Muscle of arm (tissue), 12 donors: ENCODE measurements around the gene TMEM141. TPM values are rescaled to one million over a fixed set of nuclear protein-coding genes. Genes with fewer than 3 reads are reported as not detected.
"Not testable (repeated sequence)": the region's sequence is repeated elsewhere in the genome, so short reads cannot be mapped to it uniquely, and the experiment has no call there.

Experiments
- DNase-seq: peaks from one replicate; pipeline ENCODE4 v3.0.0-alpha.2; 2013
- polyA plus RNA-seq, 12 donors: library from polyadenylated mRNA; unstranded; fragments of 120-200 nt; gene quantifications; one replicate each; pipeline ENCODE4 v1.2.1, GENCODE V29; 2013; ENCODE audit not compliant: insufficient read length in 12 of 12

Gene TMEM141
- polyA plus RNA-seq, 12 donors, result 26.7 to 128 (median 30.8) TPM; not detected in 1

DNA sequence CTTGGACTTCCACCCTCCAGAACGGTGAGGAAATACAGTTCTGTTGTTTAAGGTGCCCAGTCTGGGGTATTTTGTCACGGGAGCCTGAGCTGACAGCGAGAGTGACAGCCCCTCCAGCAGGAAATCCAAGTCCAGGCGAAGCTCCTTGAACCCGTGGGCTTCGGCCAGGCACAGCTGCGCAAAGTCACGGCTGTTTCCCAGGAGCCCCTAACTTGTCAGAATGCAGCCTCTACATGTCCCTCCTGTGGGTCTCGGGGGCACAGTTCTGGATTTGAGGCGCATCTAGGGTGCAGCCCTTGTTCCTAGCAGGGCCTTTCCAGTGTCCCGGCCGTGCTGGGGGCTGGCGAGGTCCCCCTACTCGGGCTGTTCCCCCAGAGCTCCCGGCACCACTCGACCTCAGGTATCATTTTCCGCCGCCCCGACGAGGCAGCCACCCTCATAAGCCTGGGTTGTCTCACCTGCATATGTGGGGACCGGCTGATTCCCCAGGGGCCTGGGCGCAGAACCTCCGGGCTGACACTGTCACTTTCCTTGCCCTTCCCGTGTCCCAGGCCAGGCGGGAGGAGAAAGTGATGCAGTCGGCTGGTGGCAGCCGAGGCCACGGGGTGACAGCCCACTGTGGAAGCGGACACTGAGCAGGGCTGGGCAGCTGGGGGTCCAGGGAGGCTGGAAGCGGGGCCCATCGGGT, 37.6 kb upstream of the TMEM141 start:
- no peak for DNase-seq

DNA sequence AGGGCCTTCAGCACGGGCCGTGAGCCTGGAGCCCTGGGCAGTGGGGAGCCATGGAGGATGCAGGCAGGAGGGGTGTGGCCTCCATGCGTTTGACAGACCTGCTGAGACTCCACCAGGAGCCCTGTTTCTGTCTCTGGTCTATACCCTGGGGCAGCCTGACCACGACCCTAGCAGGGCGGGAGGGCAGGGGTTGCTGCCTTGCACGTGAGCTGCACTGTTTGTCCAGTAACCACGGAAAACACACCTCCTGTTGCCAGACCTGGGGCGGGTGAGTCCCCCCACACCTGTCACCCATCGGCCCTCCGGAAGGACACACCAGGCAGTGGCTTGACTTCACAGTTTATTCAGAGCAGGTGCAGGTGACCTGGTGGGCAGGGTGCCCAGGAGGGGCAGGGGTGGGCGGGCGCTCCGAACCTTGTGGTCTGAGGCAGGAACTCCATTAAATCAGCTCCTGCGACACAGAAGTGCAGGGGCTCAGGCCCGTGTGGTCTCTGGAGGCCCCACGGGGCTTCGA, 37.0 kb upstream of the TMEM141 start:
- no peak for DNase-seq

- no peak for DNase-seq
Measured at GRCh38 chr9:136754626-136755301, 36.4 kb upstream of the TMEM141 start.

DNA sequence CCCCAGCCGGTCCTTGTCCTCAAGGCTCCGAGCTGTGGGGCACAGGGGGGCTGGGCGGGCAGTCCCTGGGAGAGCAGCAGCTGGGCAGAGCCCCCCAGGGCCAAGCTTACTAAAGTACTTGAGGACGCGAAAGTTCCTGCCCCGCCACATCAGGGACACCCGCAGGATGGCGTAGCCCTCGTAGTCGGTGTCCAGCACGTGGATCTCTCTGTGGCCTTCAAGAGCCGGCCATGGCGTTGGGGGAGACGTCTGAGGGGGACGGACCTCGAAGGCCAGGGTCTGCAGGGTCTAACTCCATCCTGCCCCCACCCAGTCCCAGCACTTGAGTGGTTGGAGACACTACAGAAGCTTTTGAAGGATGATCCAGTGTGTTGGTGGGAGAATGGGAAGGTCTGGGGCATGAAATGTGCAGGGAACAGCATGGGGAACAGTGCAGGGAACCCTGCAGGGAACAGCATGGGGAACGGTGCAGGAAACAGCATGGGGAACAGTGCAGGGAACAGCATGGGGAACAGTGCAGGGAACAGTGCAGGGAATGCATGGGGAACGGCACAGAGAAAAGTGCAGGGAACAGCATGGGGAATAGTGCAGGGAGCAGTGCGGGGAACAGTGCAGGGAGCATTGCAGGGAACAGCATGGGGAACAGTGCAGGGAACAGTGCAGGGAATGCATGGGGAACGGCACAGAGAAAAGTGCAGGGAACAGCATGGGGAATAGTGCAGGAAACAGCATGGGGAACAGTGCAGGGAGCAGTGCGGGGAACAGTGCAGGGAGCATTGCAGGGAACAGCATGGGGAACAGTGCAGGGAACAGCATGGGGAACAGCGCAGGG, 35.6 kb upstream of the TMEM141 start:
- not testable (repeated sequence) for DNase-seq

DNA sequence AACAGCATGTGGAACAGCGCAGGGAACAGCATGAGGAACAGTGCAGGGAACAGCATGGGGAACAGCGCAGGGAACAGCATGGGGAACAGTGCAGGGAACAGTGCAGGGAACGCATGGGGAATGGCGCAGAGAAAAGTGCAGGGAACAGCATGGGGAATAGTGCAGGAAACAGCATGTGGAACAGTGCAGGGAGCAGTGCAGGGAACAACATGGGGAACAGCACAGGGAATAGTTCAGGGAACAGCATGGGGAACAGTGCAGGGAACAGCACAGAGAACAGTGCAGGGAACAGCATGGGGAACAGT, 35.1 kb upstream of the TMEM141 start:
- DNase-seq, result no peak

- no peak for DNase-seq
Measured at GRCh38 chr9:136756836-136757235, 34.3 kb upstream of the TMEM141 start.

- no peak for DNase-seq
Measured at GRCh38 chr9:136757328-136757727, 33.8 kb upstream of the TMEM141 start.

DNA sequence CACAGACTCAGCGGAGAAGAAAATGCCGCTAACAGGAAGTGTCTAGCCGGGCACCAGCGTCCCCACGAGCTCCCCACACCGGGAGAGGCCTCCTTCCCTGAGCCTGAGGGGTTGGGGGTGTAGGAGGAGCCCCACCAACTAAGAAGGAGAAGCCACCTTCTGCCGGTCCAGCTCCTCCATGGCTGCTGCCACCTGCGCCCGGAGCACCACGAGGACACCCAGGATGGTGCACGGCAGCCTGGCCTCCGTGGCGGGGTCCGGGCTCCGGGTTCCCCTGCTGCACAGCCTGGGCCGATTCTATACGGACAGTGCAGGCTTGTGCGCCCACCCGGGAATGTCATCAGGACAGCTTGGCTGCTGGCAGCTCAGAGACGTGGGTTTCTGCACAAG, 33.4 kb upstream of the TMEM141 start:
- DNase-seq, result no peak

GRCh38 chr9:136759001-136759400, 32.1 kb upstream of the TMEM141 start:
- DNase-seq, result no peak

- DNase-seq, result no peak
Measured at GRCh38 chr9:136759436-136760325, 31.5 kb upstream of the TMEM141 start.

DNA sequence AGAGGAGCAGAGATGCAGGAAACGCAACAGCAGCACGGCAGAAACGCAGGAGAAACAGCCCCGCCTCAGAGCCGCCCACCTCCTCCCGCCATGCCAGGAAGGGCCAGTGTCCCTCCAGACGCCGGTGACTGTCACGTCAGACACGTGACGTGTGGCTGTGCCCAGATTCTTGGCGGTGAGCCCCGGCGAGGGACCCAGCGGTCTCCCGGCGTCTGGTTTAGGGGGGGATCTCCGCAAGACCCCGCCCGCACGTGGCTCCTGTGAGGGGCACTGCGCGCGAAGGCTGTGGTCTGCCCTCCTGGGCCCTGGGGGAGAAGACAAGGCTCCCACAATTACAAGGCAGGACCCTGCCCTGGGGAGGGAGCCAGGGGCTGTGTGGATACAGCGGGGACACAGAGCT, 30.7 kb upstream of the TMEM141 start:
- no peak for DNase-seq

GRCh38 chr9:136760834-136761544, 30.2 kb upstream of the TMEM141 start:
- peak; percentile 24 for DNase-seq

- no peak for DNase-seq
Measured at GRCh38 chr9:136761545-136761981, 29.6 kb upstream of the TMEM141 start.

GRCh38 chr9:136762221-136762691, 28.9 kb upstream of the TMEM141 start:
- no peak for DNase-seq

DNA sequence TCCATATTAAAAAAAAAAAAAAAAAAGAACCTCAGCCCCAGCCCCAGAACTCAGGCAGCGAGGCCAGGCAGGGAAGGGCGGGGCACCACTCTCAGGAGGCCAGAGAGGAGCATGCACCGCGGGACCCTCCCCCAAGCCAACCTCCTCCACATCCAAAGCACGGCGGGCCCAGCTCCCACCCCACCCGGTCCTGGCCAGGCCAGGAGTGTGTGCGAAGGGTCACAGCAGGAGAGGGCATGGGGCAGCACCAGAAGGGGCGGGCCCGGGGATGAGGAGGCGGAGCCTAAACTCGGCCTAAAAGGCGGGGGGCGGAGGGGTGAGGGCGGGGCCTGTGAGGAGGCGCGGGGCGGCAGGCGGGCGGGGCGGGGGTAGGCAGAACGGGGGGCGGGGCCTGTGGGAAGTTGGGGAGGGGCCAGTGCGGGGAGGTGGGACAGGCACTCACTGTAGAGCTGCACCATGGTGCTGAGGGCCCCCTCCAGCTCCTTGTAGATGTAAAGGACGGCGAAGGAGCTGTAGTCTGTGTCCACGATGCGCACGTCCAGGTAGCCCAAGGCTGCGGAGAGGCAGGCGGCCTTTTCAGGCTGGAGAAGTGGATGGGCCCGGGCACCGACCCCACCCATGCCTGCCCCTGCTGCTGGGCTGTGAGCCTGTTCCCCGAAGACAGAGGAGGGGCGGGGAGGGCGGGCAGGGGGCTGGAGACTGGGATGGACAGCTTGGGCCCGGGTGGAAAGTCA, 28.1 kb upstream of the TMEM141 start:
- DNase-seq, result no peak

- no peak for DNase-seq
Measured at GRCh38 chr9:136763649-136764035, 27.5 kb upstream of the TMEM141 start.

GRCh38 chr9:136764301-136764891, 26.7 kb upstream of the TMEM141 start, which contains the start of gene LCN15:
LCN15 (minus strand) TSS chr9:136764518; CDS start chr9:136764488, 30 bp downstream.
- no peak for DNase-seq

DNA sequence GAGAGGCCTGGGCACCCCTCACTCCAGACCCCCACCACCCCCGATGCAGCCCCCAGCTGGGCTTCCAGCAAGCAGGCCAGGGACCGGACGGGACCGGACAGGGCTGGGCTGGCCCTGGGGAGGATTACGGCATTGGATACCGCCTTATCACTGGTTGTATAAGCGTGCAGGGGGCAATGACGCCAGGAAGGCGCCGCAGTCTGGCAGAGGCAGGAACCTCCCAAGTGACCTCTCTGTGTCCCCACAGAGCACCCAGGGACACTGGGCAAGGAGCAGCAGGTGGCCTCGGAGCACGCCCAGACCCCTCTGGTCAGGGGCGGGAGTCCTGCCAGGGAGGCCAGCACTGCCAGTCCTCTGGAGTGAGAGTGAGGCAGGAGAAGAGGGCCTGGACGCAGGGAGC, 26.1 kb upstream of the TMEM141 start:
- no peak for DNase-seq

DNA sequence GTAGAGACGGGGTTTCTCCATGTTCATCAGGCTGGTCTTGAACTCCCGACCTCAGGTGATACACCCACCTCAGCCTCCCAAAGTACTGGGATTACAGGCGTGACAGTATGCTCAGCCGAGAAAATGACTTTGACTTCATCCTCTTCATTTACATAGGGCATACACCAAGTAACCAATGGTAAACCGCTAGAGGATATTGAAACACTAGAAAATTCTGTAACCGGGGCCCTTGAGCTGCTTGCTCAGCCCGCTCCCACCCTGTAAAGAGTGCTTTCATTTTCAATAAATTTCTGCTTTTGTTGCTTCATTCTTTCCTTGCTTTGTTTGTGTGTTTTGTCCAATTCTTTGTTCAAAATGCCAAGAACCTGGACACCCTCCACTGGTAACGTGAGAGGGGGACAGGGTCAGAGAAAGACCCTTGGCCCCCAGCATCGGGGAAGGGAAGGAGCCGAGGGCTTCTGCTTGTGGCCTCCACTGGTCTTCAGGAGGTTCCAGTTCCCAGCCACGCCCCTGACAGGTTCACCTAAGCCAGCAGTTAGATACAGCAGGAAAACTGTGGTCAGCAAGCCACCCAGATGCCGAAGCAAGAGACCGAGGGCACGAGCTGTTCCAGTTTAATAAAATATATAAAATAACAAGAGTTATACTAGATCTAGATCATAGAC, 25.3 kb upstream of the TMEM141 start:
- not testable (repeated sequence) for DNase-seq
